GM18511 (cell line): ENCODE data around the gene SELENOT.
"Not testable (repeated sequence)": the region's sequence is repeated elsewhere in the genome, so short reads cannot be mapped to it uniquely, and the experiment has no call there.

Experiments used
- ATAC-seq: cut with Tn5 transposase; IDR thresholded peaks from one replicate; pipeline ENCODE4 v1.9.1; 2021; ENCODE audit warnings: mild to moderate bottlenecking, moderate library complexity; ENCODE audit not compliant: unreplicated experiment

Gene SELENOT, protein sequence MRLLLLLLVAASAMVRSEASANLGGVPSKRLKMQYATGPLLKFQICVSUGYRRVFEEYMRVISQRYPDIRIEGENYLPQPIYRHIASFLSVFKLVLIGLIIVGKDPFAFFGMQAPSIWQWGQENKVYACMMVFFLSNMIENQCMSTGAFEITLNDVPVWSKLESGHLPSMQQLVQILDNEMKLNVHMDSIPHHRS

DNA sequence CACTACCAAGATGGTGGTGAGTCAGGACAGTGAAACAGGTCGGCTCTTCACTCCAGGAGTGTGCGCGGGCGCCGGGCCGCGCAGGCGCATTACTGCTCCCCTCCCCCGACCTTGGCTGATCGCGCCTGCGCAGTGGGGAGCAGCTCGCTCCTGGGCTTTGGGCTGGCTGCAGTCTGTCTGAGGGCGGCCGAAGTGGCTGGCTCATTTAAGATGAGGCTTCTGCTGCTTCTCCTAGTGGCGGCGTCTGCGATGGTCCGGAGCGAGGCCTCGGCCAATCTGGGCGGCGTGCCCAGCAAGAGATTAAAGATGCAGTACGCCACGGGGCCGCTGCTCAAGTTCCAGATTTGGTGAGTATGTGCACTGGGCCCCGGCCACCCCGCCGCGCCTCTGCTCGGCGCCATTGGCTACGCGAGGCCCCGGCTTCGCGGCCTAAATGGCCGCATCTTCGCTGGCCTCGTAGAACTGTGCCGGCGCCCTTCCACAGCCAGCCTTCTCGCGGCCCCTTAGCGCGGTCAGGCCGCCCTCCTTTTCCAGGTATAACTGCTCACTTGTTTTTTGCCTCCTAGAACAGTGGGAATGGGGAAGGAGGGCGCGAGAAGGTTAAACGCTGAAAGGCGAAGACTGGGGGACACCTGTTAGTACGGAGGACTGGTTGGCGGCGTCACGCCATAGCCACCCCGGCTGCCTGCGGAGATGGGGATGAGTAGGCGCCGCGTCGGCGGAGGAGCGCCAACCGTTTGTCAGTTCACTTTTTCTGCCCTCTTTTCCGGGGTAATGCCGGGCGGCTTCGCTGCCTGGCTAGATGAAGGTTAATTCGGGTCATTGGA, at the start of gene SELENOT:
Gene SELENOT, plus strand, starts transcription at position 169 of the 827 bp plus-strand sequence. Its CDS starts 42 bp downstream, at position 211.
- ATAC-seq, result peak; percentile 66

DNA sequence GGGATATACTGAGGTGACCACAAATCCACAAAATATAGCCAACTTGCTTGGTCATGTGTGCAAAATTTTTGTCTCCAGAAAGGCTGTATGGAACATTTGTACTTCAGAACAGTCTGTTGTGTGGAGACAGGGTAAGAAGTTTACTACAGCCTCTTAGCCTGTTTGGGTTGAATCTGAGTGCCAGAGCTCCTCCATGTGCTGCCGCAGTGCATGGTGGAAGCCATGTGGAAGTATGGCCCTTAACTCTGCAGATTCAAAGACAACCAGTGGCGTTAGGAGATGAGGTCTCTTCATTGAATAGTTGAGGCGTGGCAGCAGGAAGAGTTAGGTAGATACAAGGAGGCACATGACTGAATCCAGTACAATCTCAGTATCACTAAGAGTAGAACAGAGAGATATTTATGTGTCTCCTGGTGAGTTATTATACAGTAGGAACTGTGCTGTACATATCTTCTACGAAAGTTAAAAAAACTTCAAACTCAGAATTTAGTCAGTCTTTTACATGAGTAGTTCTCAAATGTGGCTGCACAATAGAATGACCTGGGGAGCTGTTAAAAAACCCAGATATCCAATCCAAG, 47.2 kb upstream of the SELENOT start:
- no peak for ATAC-seq

DNA sequence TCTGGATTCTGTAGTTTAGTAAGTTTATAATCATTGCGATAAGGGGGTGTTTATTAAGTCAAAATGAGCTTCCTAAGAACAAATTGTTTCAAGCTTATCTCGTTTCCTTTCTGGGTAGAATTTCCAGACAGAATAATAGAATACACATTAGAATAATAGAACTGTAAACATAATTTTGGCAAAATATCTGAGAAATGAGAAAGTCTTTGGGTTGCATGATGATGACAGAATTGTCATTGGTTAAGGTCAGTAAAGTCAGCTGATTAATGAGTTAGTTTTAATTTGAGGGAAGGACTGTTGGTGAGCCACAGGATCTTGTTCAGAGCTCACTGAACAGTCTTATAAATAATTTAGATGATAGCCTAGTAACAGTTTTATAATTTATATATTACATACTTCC, 46.3 kb upstream of the SELENOT start:
- ATAC-seq, result no peak

DNA sequence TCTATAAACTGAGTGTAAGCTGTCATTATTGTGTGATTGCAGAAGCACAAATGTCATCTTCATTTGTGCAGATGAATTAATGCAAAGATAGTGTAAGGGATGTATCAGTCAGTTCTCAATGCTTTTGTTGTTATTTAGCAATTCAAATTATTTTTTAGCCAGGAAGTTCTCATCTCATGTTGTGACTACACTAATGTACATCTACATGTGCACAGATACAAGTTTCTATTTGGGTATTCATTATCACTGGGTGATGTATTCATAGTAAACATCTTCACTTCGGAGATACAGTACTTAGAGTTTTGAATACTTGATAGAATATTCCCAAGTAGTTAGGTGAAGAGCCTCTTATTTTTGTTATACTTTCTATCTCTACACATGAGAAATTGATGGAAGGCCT, 45.4 kb upstream of the SELENOT start:
- no peak for ATAC-seq

DNA sequence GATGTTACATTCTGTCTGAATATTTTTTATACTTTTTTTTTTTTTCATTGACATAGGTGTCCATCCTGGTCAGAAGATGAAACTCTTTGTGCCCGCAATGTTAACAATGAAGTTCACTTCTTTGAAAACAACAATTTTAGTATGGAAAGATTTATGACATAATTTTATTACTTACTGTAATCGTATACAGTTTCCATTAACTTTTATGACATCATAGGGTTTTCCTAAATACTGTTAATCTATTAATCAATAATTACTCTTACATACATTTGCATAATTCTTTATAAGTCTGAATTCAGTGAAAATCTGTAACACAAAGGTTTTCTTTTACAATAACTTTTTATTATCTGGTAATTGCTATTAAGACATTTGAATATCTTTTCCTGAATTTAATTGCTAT, 38.9 kb upstream of the SELENOT start:
- ATAC-seq, result no peak

DNA sequence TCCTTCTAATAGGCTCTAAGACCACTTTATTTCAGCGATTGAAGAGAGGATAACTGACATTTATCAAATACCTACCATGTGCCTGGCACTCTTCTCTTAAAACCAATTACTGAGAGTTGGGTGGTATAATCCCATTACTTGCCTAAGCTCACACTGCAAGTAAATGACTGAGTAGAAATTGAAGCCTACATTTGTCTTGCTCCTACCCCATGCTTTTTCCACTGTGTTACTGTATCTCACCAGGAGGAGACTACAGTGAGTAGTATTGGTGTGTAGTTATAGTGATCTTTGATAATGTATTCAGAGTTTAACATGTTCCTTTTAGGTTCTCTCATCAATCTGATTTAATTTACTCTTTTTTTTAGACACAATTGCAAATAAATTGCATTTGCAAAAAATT, 35.8 kb upstream of the SELENOT start:
- ATAC-seq, result no peak

DNA sequence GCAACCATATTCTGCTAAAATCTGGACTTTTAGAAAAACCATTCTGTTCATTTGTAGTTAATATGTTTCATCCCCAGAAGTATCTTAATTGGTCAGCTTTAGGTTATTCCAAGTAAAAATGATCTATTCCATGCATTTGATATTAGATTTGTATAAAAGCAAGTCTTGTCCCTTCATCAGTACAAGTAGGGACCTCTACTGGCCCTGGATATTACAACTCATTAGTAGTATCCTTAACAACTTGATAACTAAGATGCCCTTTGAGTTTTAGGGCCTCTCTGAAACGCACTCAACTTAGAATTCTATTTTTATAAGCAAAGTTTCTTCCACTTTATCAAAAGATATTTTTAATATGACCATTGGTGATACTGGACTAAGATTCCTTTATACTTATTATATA, 25.3 kb upstream of the SELENOT start:
- no peak for ATAC-seq

DNA sequence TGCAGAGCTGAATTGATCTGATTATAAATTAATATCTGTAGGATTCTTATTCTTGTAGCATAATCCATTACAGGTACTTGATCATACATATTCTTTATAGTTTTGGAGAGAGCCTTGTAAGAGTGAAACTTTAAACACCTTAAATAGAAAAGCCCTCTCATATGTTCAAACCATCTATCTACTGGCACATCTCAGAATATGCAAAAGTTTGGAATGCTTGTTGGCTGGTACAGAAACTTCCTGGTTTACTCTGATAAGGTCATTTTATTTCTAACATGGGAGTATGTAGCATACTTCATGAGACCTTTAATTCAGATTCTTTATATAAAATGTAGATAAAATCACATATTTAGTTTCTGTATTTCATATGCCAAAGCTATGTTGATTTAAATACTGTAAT, 21.9 kb upstream of the SELENOT start:
- no peak for ATAC-seq

DNA sequence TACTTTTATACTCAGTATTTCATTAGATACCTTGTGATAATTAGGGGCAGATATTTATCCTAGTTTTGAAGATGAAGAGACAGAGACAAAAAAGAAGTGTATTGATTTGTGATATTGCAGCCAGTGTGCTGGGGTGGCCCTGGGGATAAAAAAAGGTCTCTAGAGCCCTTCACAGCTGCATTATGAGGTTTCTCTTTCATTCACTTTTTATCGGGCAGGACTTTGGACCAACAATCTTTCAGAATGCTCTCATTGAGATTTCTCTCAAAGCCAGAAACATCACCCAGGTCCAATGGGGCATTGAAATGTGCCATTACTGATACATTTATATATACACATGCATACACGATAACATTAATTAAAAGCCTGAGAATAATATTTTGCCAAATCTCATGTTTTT, 20.5 kb upstream of the SELENOT start:
- peak; percentile 78 for ATAC-seq

DNA sequence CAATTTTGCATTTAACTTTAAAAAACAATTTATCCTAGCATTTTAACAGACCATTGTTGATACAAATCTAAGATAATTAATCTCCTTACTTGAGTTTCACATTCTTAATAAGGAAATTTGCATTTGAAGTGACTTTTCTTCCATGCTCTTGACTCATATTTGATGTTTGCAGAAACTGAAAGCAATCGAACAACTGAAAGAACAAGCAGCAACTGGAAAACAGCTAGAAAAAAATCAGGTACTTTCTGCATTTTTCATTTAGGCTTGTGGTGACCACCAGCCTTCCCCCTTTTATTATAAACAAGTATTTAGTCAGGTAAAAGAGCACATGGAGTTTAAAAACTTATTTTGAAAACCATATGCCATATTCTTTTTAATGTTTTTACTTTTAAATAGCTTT, 20.1 kb upstream of the SELENOT start:
- ATAC-seq, result peak; percentile 77

DNA sequence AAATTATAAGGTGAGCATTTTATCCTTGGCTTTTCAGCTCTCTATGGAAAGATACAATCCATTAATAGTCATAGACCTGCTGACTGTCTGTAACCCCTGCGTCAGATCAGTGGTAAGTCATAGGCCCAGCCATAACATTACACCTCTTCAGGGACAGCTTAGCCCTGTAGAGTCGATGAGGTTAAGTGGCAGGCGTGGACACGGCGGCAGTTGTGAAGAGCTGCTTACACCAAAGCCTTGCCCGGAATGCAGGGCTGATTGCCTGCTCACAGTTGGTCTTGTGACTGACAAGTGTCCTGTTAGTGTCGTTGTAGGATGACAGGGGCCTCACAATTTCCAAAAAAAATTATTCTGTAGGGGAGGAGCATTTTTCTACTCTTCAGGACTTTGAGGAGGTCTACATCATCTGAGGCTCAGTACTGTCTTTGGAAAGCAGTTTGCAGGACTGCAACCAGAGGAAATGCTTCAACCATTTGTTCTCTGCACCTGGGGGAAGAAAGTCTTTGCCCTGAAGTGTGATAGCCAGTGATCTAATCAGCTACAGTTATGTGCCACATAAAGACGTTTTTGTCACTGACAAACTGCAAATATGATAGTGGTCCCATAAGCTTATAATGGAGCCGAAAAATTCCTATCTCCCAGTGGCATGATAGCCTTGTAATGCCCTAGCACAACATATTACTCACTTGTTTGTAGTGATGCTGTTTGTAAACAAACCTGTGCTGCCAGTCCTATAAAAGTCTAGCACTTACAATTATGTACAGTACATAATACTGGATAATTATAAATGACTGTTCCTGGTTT, 14.9 kb upstream of the SELENOT start:
- ATAC-seq, result no peak

DNA sequence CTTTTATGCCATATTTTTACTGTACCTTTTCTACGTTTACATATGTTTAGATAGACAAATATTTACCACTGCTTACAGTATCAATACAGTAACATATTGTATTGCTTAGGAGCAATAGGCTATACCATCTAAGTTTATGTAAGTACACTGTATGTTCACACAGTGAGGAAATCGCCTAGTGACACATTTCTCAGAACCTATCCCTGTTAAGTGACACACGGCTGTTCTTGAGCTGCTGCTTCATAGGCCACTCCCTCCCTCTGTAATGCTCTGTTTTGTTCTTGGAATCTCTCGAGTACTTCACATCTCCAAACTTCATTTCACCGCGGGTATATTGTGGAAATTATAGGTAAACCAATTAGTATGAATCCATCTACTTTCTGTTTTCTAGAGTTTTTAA, 13.4 kb upstream of the SELENOT start:
- no peak for ATAC-seq

DNA sequence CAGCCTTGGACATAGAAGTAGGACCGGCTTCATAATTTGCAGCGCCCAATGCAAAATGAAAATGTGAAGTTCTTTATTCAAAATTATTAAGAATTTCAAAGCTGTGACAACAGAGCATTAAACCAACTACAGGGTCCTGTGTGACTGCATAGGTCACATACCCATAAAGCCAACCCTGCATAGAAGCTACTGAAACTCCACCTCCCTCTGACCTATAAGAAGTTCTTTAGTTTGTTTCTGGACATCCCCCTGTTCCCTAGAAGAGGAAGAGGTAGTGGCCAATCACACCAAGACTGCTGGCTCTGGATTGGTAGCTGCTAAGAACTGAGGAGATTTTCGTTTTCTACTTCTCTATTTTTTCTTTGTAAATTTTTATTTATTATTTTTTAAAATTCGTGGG, 9.0 kb upstream of the SELENOT start:
- ATAC-seq, result no peak

DNA sequence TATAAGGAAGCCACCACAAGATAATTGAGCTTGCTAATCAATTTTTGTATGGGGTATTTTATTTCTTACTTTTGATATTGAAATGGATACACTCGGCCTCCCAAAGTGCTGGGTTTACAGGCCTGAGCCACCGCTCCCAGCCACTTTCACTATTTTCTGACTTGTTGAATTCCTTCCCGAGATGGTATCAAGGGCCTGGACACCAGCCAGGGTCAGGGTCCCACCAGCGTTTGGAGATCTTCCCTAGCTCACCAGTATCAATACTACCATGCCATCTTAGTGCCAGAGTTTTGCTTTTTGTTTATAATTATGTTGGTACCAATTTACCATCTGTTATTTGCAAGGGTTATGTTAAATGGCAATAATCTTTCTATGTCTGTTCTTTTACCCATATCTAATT, 5.5 kb upstream of the SELENOT start:
- ATAC-seq, result no peak

DNA sequence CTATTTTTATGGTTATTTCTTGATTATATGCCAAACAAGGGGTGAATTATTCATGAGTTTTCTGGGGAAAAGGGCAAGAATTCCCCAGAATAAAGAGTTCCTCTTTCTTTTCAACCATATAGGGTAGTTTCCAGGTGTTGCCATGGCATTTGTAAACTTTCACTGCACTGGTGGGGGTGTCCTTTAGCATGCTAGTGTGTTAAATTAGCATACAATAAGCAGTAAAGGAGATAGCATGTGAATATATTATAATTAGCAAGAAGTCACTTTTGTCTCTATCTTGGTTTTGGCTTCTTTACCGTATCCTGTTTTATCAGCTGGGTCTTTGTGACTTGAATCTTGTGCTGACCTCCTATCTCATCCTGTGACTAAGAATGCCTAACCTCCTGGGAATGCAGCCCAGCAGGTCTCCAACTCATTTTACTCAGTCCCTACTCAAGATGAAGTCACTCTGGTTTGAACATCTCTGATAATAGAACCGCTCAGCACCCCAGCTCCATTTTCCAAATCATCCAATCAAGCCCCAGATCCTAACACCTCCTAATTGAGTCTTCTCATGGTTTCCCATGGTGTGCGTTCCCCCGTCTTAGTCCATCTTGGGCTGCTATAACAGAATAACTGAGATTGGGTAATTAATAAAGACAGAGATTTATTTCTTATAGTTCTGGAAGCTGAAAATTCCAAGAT, 3.4 kb upstream of the SELENOT start:
- ATAC-seq, result peak; percentile 19

DNA sequence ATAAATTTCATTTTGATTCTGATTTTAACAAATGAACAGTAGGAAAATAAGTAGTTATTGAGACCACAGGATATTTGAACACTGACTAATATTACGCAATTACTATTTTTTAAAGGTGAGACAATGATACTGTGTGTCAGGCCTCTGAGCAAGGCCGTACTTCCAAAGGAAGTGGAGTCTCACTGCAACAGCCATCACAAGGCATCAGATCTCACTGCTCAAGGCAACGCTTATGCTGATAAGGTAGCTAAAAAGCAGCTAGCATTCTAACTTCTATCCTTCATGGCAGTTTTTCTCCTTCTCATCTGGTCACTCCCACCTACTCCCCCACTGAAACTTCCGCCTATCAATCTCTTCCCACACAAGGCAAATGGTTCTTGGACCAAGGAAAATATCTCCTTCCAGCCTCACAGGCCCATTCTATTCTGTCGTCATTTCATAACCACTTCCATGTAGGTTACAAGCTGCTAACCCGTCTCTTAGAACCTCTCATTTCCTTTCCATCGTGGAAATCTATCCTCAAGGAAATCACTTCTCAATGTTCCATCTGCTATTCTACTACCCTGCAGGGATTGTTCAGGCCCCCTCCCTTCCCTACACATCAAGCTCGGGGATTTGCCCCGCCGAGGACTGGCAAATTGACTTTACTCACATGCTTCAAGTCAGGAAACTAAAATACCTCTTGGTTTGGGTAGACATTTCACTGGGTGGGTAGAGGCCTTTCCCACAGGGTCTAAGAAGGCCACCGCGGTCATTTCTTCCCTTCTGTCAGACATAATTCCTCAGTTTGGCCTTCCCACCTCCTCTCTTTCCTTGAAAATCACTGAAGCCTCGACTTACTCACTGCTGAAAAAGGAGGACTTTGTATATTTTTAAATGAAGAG, 2.2 kb upstream of the SELENOT start:
- ATAC-seq, result not testable (repeated sequence)

DNA sequence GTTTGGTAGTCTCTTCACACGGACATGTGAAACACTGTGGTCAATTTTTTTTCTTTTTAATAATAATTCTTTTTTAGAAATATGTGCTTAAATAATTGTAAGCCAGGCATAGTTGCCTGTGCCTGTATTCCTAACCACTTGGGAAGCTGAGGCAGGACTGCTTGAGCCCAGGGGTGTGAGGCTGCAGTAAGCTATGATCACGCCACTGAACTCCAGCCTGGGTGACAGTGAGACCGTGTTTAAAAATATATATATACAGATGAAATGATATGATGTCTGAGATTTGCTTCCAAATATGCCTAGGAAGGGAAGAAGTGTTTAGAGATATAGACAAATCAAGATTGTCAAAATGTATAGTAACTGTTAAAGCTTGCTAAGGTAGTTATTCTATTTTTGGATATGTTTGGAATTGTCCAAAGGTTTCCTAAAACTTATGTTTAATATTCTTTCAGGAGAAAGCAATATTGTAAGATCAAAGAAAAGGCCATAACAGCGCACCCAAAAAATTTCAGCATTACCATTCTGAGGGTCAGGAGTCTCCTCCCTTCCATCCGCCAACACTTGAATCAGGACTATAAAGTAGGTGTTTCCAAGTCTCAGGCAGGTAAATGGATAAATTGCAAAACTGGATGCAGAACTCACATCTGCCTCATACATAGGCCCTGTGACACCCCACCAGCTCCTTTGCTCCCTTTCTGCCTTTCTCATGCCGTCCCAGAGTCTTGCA, 532 bp upstream of the SELENOT start:
- peak; percentile 14 for ATAC-seq

DNA sequence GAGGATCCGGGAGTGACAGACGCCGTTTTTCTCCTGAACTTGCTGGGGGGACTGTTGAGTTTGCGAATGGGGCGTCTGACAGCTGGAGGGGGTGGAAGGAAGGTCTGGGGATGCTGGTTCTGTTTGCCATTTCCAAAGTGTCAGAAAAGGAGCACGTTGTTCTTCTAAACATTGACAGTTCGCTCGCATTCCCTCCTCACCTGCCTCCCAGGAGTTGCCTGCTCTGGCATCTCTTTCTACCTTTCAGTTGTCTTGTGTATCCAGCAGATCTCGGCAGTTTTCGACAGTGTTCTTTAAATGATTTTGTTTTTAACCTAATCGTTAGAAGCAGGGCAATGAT, 829 bp downstream of the SELENOT start:
- no peak for ATAC-seq

DNA sequence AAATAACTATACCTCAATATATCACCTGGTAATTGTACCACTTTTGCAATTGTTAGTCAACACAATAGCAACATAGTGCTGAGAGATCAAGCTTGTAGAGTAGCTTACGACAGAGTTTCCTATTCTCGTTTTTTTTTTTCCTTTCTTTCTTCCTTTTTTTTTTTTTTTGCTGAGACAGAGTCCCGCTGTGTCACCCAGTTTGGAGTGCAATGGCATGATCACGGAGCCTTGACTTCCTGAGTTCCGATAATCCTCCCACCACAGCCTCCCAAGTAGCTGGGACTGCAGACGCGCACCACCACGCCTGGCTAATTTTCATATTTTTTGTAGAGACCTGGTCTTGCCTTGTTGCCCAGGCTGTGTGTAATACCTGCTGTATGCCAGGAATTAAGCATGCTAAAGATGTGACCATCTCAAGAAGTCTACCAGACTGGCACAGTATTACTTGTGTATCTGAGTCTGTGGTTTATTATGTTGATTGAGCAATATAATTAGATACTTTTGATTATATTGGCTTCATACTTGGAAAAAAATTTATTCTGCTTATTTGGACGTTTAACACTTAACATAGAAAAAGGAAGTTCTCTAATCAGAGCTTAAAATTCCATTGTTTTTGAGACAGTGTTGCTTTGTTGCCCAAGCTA, 3.0 kb downstream of the SELENOT start:
- no peak for ATAC-seq
